Neutrophil (primary cell): ENCODE results near the gene SHB.
"Not testable (repeated sequence)": the region's sequence is repeated elsewhere in the genome, so short reads cannot be mapped to it uniquely, and the experiment has no call there.

Experiments
- H3K27ac ChIP-seq: fragments of 200-600 bp; sonication (generic); 2 replicates; pipeline ENCODE4 v1.5.1; 2016; ENCODE audit warnings: mild to moderate bottlenecking, moderate library complexity
- H3K27me3 ChIP-seq: fragments of 200-600 bp; sonication (generic); 2 replicates; pipeline ENCODE4 v1.6.0; 2016; ENCODE audit warnings: mild to moderate bottlenecking
- H3K36me3 ChIP-seq: fragments of 200-600 bp; sonication (generic); 2 replicates; pipeline ENCODE4 v1.5.1; 2017
- H3K4me1 ChIP-seq, 2 experiments: fragments of 200-600 bp in 1 of 2; sonication (generic) in 1 of 2; 1 replicate in 1 of 2; 2 replicates in 1 of 2; pipeline versions ENCODE4 v1.5.1 to v1.6.1; 2013 to 2016; ENCODE audit warnings: low read depth in 1 of 2, low read length in 1 of 2, mild to moderate bottlenecking in 1 of 2, moderate library complexity in 1 of 2; ENCODE audit not compliant: control insufficient read depth in 1 of 2, insufficient read depth in 1 of 2
- H3K4me3 ChIP-seq, 2 experiments: fragments of 200-600 bp in 1 of 2; sonication (generic) in 1 of 2; 1 replicate in 1 of 2; 2 replicates in 1 of 2; pipeline ENCODE4 v1.5.1; 2013 to 2016; ENCODE audit warnings: low read depth in 1 of 2, low read length in 1 of 2, mild to moderate bottlenecking in 1 of 2, moderate library complexity in 1 of 2
- H3K9me3 ChIP-seq: fragments of 200-600 bp; sonication (generic); 2 replicates; pipeline ENCODE4 v1.5.1; 2016
- TF ChIP-seq, protein P1 (sequence below): fragments of 200-600 bp; sonication (generic); IDR thresholded peaks from 2 replicates; pipeline ENCODE4 v1.5.1; 2016; ENCODE audit warnings: antibody characterized with exemption

SHB gene

DNA sequence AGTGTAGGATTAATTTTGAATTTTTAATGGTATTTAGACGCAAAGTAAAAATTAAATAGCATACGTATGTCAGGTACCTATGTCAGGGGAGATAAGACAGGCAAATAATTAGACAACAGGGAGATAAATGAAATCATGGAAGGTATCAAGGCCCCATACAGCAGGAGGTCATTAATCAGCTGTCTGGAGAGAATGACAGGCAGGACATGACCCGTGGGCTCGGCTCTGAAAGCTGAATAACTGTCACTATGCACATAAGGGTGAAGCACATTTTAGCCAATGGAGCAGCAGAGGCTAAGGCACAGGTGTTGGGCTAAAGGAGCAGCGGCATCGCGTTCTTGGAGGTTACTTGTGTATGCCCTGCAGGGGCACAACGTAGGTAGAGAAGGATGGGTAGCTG is 177.0 kb downstream of the SHB start:
- TF ChIP-seq, protein P1, sequence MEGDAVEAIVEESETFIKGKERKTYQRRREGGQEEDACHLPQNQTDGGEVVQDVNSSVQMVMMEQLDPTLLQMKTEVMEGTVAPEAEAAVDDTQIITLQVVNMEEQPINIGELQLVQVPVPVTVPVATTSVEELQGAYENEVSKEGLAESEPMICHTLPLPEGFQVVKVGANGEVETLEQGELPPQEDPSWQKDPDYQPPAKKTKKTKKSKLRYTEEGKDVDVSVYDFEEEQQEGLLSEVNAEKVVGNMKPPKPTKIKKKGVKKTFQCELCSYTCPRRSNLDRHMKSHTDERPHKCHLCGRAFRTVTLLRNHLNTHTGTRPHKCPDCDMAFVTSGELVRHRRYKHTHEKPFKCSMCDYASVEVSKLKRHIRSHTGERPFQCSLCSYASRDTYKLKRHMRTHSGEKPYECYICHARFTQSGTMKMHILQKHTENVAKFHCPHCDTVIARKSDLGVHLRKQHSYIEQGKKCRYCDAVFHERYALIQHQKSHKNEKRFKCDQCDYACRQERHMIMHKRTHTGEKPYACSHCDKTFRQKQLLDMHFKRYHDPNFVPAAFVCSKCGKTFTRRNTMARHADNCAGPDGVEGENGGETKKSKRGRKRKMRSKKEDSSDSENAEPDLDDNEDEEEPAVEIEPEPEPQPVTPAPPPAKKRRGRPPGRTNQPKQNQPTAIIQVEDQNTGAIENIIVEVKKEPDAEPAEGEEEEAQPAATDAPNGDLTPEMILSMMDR, result no peak

DNA sequence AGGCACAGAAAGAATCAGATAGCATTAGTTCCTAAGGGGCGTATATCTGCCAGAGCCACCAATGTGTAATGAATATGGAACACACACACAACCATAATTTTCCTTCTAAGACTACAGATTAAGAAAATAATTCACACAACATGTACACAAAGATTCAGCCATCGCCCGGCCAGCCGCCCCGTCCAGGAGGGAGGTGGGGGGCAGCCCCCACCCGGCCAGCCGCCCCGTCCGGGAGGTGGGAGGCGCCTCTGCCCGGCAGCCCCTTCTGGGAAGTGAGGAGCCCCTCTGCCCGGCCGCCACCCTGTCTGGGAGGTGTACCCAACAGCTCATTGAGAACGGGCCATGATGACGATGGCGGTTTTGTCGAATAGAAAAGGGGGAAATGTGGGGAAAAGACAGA is 178.0 kb downstream of the SHB start:
- Histone ChIP-seq H3K36me3 (peaks cover 39% of the 10 kb centered on the region), H3K4me1 (peaks cover 17 to 19% of the 10 kb centered on the region in 2 experiments)
- not testable (repeated sequence) for H3K9me3 ChIP-seq, H3K27ac ChIP-seq, H3K27me3 ChIP-seq, H3K4me3 ChIP-seq

More for the DNA sequence above, 177.0 kb downstream of the SHB start:
- peaks cover 17 to 19% of the 10 kb centered on the region in 2 experiments for H3K4me1 ChIP-seq
- no peak overlapping the region for H3K4me3 ChIP-seq
- H3K27me3 ChIP-seq, result no peaks in the 10 kb centered on the region
- peaks cover 43% of the 10 kb centered on the region for H3K36me3 ChIP-seq
- H3K9me3 ChIP-seq, result no peaks in the 10 kb centered on the region
- H3K27ac ChIP-seq, result no peak overlapping the region

DNA sequence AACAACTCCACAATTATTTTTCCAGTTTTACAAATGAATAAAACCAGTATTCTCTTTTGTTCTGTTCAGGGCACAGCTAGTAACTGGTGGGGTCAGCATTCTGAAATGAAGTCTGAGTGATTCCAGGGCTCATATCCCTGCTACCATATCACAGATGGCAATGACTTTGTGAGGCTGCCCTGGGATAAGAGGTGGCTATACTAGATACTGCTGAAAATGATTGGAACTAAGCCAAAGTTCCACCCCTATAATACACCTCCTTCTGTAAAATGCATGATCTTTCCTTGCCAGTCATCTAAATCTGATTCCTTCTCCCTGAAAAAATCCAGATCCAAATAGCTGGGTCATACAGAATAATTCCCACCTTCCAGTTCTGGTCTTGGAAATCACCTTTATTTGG is 179.5 kb downstream of the SHB start:
- no peak overlapping the region for H3K27ac ChIP-seq
- peaks cover 39% of the 10 kb centered on the region for H3K36me3 ChIP-seq
- no peaks in the 10 kb centered on the region for H3K9me3 ChIP-seq
- TF ChIP-seq, protein P1, result no peak
- no peaks in the 10 kb centered on the region for H3K27me3 ChIP-seq
- no peak overlapping the region for H3K4me3 ChIP-seq
- H3K4me1 ChIP-seq, result peaks cover 17 to 19% of the 10 kb centered on the region in 2 experiments

DNA sequence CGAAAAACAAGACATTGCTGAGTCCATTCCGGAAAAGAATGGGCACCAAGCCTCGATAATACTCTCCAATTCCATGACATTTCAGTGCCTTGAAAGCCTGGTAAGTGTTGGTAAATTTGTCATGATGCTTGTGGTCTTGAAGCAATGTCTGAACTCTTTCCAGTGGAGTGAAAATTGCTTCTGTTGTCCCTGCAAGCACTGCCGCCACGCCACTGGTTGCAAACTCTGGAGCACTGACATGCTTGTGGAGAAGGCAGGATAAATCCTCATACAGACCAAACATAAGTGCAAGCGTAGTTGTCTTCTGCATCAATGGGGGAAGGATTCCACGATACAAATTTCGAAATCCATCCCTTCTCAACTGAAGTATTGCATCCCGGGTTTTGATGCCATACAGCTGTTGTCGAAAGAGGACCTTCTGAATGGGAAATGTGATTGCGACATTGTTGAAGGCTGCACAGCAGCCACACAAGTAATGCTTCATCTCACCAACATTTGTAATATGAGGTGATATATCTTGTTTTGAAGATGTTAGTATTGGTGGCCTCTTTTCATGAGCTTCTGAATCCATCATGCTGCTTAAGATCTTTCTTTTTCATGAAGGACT is 180.9 kb downstream of the SHB start:
- H3K4me3 ChIP-seq, H3K27me3 ChIP-seq, H3K9me3 ChIP-seq: not testable (repeated sequence)
- Histone ChIP-seq H3K4me1 (peaks cover 17 to 19% of the 10 kb centered on the region in 2 experiments), H3K27ac (peak overlapping the region; percentile 63), H3K36me3 (peaks cover 26% of the 10 kb centered on the region)

DNA sequence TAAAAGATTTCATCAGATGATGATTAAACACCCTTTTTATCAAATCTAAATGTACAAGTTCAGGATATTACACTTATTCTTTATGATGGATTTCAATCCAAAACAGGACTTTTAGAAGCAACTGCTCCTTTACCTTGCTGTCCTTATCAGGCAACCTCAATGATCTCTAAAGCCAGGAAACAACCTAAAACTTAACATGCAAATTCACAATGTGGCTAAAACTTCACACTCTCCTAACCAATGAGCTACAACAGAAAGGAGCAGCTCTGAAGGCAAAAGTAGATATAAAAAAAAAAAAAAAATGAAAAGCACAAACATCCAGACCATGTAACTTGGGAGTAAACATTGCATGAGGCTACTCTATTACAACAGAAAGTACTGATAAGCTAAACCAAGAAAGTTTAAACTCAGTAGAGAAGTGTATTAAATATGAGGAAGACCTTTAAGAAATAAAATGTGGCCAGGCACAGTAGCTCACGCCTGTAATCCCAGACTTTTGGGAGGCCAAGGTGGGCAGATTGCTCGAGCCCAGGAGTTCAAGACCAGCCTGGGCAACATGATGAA is 188.0 kb downstream of the SHB start:
- H3K4me1 ChIP-seq, result peaks cover 11 to 15% of the 10 kb centered on the region in 2 experiments
- peaks cover 29% of the 10 kb centered on the region for H3K36me3 ChIP-seq
- no peak overlapping the region for H3K4me3 ChIP-seq
- H3K27me3 ChIP-seq, result no peaks in the 10 kb centered on the region
- H3K27ac ChIP-seq, result no peak overlapping the region
- H3K9me3 ChIP-seq, result no peaks in the 10 kb centered on the region
- TF ChIP-seq, protein P1, result no peak

DNA sequence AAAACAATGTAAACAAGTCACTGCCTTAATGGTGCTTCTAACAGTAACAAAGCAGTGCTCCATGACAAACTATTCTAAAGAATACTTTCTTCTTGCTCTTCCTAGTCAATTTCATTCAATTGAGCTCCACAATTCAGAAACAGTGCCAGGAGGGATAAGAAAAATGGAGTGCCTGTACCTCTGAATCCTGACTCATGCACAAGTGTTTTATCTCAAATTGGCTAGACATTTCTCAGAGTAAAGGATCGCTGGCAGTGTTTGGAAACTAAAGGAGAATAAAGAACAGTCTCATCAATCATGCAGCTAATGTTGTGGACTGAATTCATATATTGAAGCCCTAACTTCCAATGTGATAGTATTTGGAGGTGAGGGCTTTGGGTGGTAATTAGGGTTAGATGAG is 192.7 kb downstream of the SHB start:
- Histone ChIP-seq H3K27me3 (no peaks in the 10 kb centered on the region), H3K27ac (no peak overlapping the region), H3K4me1 (peaks cover 11 to 15% of the 10 kb centered on the region in 2 experiments), H3K36me3 (peaks cover 13% of the 10 kb centered on the region), H3K4me3 (no peak overlapping the region), H3K9me3 (no peaks in the 10 kb centered on the region)
- TF ChIP-seq, protein P1, result no peak
